Measurements from ENCODE around the gene SYNDIG1L. TPM values are rescaled to one million over a fixed set of nuclear protein-coding genes. Genes with fewer than 3 reads are reported as not detected.

SYNDIG1L gene
- total RNA-seq = under 1 TPM in 3 of 4 donors, not detected in 1; 0.34 to 0.88 (median 0.49) TPM

DNA sequence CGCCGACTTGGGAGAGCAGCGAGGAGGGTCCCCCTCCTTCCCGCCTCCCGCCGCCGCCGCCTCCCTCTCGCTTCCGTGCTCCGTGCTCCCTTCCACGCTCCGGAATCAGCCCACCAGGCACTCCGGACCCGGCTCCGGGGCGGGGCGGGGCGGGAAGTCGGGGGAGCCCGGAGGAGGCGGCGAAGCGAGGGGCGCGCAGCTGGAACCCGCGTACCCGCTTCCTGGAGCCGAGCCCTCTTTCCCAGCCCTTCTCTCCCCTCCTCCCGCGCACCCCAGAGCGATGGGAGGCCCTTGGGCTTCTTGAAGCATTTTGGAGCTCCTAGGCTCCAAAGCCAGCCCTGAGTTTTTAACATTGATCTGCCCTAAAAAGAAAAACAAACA is at the start of gene SYNDIG1L:
TSS of gene SYNDIG1L (minus strand) at position 9 of the 381 bp plus-strand sequence. CDS start 16,466 bp downstream, outside the sequence.
- TF ChIP-seq CTCF (IDR thresholded peaks at IDR 0.05; ENCODE audit: low read depth) = no peak

GRCh38 chr14:74475678-74476077 is 49.7 kb upstream of the SYNDIG1L start:
- no peak for TF ChIP-seq CTCF (IDR thresholded peaks at IDR 0.05; ENCODE audit: low read depth)

DNA sequence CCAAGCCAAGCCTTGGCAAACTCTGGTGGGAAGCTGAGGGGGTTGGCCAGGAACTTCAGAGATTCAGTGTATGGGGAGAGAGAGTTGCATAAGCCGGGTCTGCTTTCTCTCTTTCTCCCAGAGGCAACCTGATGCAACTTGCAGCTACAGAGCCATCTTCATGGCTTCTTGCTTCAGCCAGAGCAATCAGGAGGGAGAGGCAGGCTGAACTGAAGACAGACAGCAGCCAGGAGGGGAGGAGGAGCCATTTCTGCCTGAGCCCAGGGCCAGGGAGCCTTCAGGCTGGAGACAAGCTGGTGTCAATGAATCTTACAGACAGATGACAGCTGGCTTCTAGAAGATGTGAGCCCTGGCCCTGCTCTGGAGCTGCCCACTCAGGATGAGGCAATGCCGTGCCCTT is 48.4 kb upstream of the SYNDIG1L start:
- TF ChIP-seq CTCF (IDR thresholded peaks at IDR 0.05; ENCODE audit: low read depth) = no peak

GRCh38 chr14:74472601-74473000 is 46.6 kb upstream of the SYNDIG1L start:
- TF ChIP-seq CTCF (IDR thresholded peaks at IDR 0.05; ENCODE audit: low read depth) = no peak

DNA sequence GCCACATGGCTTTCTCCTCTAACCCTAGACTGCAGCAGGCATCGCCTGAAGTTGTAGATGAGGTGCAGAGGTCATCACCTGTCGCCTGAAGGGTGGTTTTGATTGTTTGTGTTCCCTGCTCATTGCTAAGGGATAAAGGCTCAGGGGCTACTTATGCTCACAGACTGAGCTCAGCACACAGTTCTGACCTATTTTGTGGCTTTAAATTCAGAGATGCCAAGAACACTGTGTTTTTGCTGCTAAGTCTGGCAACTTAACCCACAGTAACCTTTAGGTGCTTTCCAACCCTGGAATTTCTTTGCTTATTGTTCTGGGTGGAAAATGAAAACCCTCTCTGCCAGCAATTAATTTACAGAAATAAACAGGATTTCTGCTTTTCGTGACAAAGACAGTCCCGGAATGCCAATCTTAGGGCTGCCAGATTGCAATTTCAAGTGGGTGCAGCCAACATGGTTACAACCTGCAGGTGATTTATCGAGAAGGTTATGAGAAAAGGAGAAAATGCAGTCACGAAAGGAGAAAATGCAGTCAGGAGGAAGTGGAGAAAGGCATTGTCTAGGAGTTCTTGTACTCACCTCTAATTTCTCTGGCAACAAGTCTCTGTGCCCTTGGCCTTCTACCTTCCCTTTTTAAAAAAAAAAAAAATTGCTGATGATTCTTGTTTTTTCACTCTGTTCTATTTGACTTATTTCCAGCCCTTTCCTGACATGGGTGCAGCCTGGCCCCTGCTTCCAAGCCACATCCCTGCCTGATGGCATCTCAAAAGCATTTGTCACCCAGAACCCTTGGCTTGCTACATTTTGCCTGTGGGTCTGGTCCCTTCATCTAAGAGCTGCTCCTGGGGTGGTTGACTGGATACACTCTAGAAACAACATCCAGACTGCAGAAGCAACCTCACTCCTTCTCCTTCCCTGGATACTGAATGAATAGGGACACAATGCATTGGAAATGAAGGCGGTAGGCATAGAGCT is 43.8 kb upstream of the SYNDIG1L start:
- TF ChIP-seq CTCF (IDR thresholded peaks at IDR 0.05; ENCODE audit: low read depth) = no peak

GRCh38 chr14:74468513-74468912 is 42.5 kb upstream of the SYNDIG1L start:
- no peak for TF ChIP-seq CTCF (IDR thresholded peaks at IDR 0.05; ENCODE audit: low read depth)

- TF ChIP-seq CTCF (IDR thresholded peaks at IDR 0.05; ENCODE audit: low read depth) = no peak
Measured at GRCh38 chr14:74465335-74465734, 39.3 kb upstream of the SYNDIG1L start.
